ENCODE measurements around the gene PDE8B. TPM values are rescaled to one million over a fixed set of nuclear protein-coding genes. Genes with fewer than 3 reads are reported as not detected.

Gene PDE8B
- total RNA-seq, 1 donor from 2014 or later, result 5.9 TPM

DNA sequence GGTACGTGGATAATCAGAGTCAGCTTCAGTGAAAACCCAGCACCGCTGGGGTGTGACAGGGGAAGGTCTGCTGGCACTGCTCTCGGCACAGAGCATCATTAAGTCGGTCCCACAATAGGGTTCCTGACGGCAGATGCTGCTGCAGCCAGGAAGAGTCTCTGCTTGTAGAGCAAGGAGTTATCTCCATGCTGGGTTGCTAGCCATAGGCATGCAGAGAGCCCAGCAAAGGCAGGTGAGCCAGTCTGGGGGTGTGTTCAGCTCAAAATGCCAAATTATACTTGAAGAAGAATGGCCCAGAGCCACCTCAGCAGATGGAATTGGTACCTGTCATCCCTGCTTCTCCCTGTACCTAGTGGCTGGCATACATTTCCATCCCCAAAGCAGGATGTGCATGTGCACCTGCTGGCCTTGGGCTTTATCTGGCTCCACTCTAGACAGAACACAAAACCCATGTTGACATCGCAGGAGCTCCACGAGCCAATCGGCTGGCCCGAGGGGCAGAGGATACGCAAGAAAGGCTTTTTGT is 180.8 kb downstream of the PDE8B start:
- H3K4me3 ChIP-seq, result no peak overlapping the region
- no peaks in the 10 kb centered on the region for H3K9me3 ChIP-seq
- no peaks in the 10 kb centered on the region for H3K4me1 ChIP-seq
- H3K27me3 ChIP-seq, result no peaks in the 10 kb centered on the region
- intact Hi-C loops (cut with DNase I), result no loop called here
- no peak overlapping the region for H3K27ac ChIP-seq
- TF ChIP-seq POLR2AphosphoS5 (IDR thresholded peaks at IDR 0.05; ENCODE audit: insufficient read depth in 1 of 2, low read depth in 1 of 2) (no peak), POLR2A (IDR thresholded peaks at IDR 0.05) (no peak)
- TF ChIP-seq, protein P1, sequence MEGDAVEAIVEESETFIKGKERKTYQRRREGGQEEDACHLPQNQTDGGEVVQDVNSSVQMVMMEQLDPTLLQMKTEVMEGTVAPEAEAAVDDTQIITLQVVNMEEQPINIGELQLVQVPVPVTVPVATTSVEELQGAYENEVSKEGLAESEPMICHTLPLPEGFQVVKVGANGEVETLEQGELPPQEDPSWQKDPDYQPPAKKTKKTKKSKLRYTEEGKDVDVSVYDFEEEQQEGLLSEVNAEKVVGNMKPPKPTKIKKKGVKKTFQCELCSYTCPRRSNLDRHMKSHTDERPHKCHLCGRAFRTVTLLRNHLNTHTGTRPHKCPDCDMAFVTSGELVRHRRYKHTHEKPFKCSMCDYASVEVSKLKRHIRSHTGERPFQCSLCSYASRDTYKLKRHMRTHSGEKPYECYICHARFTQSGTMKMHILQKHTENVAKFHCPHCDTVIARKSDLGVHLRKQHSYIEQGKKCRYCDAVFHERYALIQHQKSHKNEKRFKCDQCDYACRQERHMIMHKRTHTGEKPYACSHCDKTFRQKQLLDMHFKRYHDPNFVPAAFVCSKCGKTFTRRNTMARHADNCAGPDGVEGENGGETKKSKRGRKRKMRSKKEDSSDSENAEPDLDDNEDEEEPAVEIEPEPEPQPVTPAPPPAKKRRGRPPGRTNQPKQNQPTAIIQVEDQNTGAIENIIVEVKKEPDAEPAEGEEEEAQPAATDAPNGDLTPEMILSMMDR (IDR thresholded peaks at IDR 0.05), result no peak
- H3K36me3 ChIP-seq, result no peaks in the 10 kb centered on the region
- no peak for DNase-seq (ENCODE audit: extremely low spot score in 2 of 2)

DNA sequence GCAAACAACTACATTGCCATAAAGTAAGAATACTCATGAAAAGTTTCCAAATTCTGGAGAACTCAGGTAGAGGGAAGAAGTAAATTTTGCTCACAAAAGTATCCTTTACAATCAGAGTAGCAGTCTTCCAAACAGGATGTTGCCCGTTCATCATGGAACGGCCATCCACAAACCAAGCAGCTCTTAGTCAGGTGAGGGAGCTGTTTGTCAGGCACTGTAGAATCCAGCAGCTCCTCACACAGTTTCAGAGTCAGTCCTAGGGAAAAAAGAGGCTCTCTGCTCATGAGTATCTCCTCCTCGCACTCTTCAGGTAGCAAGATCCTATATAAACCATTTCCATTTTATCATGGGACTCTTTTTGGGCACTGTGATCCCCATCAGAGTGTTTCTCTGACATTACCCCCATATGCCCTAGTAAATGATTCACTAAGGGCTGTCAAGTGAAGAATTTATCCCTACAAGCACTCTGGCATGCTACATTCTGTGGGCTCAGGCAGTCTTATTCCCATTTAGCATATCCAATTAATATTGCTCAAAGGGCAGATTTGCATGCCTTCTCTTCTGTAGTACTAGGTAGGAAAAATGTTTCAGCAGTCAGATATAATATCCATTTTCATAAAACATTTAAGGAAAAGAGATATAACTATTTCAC is 183.7 kb downstream of the PDE8B start:
- Histone ChIP-seq H3K9me3 (no peaks in the 10 kb centered on the region), H3K4me3 (no peak overlapping the region), H3K36me3 (no peaks in the 10 kb centered on the region), H3K4me1 (no peaks in the 10 kb centered on the region), H3K27ac (no peak overlapping the region), H3K27me3 (no peaks in the 10 kb centered on the region)
- no peak for DNase-seq (ENCODE audit: extremely low spot score in 2 of 2)
- intact Hi-C loops (cut with DNase I), result no loop called here
- TF ChIP-seq POLR2AphosphoS5 (IDR thresholded peaks at IDR 0.05; ENCODE audit: insufficient read depth in 1 of 2, low read depth in 1 of 2) (no peak), POLR2A (IDR thresholded peaks at IDR 0.05) (no peak)
- TF ChIP-seq, protein P1 (IDR thresholded peaks at IDR 0.05), result no peak

DNA sequence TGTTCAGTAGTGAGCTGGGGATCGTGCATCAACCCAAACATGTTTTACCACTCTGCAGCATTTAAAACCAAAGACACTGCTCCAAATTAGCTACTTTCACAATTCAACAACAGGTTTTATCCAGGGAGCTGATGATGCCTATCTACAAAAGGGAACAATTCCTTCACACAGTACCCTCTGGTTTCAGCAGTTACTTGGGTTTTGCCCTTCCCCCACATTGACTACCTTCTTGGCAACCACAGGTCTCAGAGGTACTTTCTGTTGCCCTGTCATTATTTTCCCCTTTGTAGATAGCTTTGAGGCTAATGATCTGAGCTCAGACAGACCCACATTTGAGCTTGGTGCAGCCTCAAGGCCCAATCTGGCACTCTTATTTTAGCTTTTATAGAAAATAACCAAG is 185.5 kb downstream of the PDE8B start:
- H3K4me1 ChIP-seq, result no peaks in the 10 kb centered on the region
- intact Hi-C loops (cut with DNase I), result no loop called here
- H3K9me3 ChIP-seq, result no peaks in the 10 kb centered on the region
- H3K27me3 ChIP-seq, result no peaks in the 10 kb centered on the region
- H3K27ac ChIP-seq, result no peak overlapping the region
- no peak for TF ChIP-seq POLR2AphosphoS5 (IDR thresholded peaks at IDR 0.05; ENCODE audit: insufficient read depth in 1 of 2, low read depth in 1 of 2)
- TF ChIP-seq, protein P1 (IDR thresholded peaks at IDR 0.05), result no peak
- no peak for TF ChIP-seq POLR2A (IDR thresholded peaks at IDR 0.05)
- no peak overlapping the region for H3K4me3 ChIP-seq
- no peaks in the 10 kb centered on the region for H3K36me3 ChIP-seq
- DNase-seq (ENCODE audit: extremely low spot score in 2 of 2), result no peak

DNA sequence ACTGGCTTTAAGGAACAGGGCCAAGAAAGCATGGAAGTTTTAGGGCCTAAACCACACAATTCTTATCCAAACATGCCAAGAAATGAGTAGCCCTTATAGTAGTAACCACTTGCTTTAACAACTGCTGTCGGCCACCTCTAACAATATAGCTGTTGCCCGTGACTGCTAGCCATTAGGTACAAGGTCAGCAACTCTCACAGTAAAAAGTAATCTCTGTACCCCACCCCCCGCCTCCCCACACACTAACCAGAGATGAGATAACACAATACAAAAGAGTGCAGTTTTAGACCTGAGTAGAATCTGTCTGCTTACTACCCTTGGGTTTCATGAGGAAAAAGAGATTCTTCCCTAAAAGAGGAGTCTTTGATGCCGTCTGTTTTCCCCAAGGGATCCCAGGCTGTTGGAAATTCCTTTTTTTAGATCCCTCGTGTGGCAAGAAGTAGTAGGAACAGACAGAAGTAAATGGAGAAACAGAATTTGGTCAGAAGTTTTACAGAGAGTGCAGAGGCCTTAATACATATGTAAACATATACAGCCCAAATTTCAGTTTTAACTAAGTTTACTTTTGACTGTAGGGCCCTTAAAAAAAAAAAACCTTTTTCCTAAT is 187.3 kb downstream of the PDE8B start:
- H3K4me3 ChIP-seq, result no peak overlapping the region
- no peaks in the 10 kb centered on the region for H3K4me1 ChIP-seq
- H3K27me3 ChIP-seq, result no peaks in the 10 kb centered on the region
- intact Hi-C loops (cut with DNase I), result no loop called here
- H3K27ac ChIP-seq, result no peak overlapping the region
- DNase-seq (ENCODE audit: extremely low spot score in 2 of 2), result no peak
- TF ChIP-seq, protein P1 (IDR thresholded peaks at IDR 0.05), result no peak
- TF ChIP-seq POLR2A (IDR thresholded peaks at IDR 0.05), result no peak
- TF ChIP-seq POLR2AphosphoS5 (IDR thresholded peaks at IDR 0.05; ENCODE audit: insufficient read depth in 1 of 2, low read depth in 1 of 2), result no peak
- no peaks in the 10 kb centered on the region for H3K9me3 ChIP-seq
- no peaks in the 10 kb centered on the region for H3K36me3 ChIP-seq

DNA sequence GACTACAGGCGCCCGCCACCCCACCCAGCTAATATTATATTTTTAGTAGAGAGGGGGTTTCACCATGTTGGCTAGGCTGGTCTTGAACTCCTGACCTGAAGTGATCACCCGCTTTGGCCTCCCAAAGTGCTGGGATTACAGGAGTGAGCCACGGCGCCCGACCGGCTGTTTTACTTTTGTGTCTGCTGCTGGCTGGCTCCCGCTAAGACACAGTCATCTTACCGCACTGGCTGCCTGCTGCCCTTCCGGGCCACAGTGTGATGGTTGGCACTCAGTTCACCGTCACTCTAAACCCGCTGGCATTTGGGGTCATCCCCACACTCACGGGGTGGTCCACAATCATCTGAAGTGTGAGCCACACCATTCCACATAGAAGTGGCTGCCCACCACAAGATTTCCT is 188.0 kb downstream of the PDE8B start:
- no peaks in the 10 kb centered on the region for H3K36me3 ChIP-seq
- H3K27ac ChIP-seq, result no peak overlapping the region

More for the DNA sequence above, 188.0 kb downstream of the PDE8B start:
- Histone ChIP-seq H3K27me3 (no peaks in the 10 kb centered on the region), H3K4me1 (no peaks in the 10 kb centered on the region), H3K4me3 (no peak overlapping the region), H3K9me3 (no peaks in the 10 kb centered on the region)
- no peak for DNase-seq (ENCODE audit: extremely low spot score in 2 of 2)
- intact Hi-C loops (cut with DNase I), result no loop called here
- TF ChIP-seq POLR2A (IDR thresholded peaks at IDR 0.05), result no peak
- no peak for TF ChIP-seq POLR2AphosphoS5 (IDR thresholded peaks at IDR 0.05; ENCODE audit: insufficient read depth in 1 of 2, low read depth in 1 of 2)

All from vagina (tissue), 2 donors.